ENCODE measurements around the gene METAP1D.

Gene METAP1D

DNA sequence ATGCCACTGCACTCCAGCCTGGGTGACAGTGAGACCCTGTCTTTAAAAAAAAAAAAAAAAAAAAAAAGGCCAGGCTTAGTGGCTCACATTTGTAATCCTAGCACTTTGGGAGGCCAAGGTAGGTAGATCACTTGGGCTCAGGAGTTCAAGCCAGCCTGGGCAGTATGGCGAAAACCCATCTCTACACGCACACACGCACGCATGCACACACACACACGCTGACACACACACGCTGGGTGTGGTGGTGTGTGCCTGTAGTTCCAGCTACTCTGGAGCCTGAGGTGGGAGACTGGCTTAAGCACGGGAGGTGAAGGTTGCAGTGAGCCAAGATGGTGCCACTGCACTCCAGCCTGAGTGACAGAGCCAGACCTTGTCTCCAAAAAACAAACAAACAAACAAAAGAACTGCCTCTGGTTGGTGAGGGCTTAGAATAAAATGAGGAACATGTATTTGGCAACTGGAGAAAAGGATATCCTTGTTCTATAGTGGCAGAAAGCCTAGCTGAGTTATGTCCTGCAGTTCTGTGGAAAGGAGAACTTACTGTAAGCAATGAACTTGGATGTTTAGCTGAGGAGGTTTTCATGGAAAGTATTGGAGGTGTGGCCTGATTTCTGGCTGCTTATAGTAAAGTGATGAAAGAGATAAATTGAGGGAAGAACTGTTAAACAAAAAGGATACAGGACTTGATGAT is 43.5 kb upstream of the METAP1D start:
- peak overlapping the region; percentile 84 for H3K27ac ChIP-seq (replicated peaks)
- no peaks in the 10 kb centered on the region for H3K27me3 ChIP-seq (ENCODE audit: insufficient read depth, poor library complexity, severe bottlenecking)
- peak; percentile 33 to 81 for DNase-seq (ENCODE audit: low read depth in 1 of 2, low spot score in 1 of 2)
- H3K4me3 ChIP-seq (replicated peaks; ENCODE audit: insufficient read depth, low read length) = no peak overlapping the region
- TF ChIP-seq SPI1 (IDR thresholded peaks at IDR 0.05; ENCODE audit: borderline replicate concordance, low read depth) (peak; percentile 59; the same call in 1 of the 2 replicates), GABPA (IDR thresholded peaks at IDR 0.05; ENCODE audit: low read depth) (no peak), POLR2AphosphoS5 (IDR thresholded peaks at IDR 0.05; ENCODE audit: low read depth) (peak; percentile 38)
- TF ChIP-seq, protein P1, sequence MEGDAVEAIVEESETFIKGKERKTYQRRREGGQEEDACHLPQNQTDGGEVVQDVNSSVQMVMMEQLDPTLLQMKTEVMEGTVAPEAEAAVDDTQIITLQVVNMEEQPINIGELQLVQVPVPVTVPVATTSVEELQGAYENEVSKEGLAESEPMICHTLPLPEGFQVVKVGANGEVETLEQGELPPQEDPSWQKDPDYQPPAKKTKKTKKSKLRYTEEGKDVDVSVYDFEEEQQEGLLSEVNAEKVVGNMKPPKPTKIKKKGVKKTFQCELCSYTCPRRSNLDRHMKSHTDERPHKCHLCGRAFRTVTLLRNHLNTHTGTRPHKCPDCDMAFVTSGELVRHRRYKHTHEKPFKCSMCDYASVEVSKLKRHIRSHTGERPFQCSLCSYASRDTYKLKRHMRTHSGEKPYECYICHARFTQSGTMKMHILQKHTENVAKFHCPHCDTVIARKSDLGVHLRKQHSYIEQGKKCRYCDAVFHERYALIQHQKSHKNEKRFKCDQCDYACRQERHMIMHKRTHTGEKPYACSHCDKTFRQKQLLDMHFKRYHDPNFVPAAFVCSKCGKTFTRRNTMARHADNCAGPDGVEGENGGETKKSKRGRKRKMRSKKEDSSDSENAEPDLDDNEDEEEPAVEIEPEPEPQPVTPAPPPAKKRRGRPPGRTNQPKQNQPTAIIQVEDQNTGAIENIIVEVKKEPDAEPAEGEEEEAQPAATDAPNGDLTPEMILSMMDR (IDR thresholded peaks at IDR 0.05; ENCODE audit: insufficient read depth, low read length) = no peak
- TF ChIP-seq, protein P2, sequence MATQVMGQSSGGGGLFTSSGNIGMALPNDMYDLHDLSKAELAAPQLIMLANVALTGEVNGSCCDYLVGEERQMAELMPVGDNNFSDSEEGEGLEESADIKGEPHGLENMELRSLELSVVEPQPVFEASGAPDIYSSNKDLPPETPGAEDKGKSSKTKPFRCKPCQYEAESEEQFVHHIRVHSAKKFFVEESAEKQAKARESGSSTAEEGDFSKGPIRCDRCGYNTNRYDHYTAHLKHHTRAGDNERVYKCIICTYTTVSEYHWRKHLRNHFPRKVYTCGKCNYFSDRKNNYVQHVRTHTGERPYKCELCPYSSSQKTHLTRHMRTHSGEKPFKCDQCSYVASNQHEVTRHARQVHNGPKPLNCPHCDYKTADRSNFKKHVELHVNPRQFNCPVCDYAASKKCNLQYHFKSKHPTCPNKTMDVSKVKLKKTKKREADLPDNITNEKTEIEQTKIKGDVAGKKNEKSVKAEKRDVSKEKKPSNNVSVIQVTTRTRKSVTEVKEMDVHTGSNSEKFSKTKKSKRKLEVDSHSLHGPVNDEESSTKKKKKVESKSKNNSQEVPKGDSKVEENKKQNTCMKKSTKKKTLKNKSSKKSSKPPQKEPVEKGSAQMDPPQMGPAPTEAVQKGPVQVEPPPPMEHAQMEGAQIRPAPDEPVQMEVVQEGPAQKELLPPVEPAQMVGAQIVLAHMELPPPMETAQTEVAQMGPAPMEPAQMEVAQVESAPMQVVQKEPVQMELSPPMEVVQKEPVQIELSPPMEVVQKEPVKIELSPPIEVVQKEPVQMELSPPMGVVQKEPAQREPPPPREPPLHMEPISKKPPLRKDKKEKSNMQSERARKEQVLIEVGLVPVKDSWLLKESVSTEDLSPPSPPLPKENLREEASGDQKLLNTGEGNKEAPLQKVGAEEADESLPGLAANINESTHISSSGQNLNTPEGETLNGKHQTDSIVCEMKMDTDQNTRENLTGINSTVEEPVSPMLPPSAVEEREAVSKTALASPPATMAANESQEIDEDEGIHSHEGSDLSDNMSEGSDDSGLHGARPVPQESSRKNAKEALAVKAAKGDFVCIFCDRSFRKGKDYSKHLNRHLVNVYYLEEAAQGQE (IDR thresholded peaks at IDR 0.05; ENCODE audit: insufficient replicate concordance, low read depth) = no peak

DNA sequence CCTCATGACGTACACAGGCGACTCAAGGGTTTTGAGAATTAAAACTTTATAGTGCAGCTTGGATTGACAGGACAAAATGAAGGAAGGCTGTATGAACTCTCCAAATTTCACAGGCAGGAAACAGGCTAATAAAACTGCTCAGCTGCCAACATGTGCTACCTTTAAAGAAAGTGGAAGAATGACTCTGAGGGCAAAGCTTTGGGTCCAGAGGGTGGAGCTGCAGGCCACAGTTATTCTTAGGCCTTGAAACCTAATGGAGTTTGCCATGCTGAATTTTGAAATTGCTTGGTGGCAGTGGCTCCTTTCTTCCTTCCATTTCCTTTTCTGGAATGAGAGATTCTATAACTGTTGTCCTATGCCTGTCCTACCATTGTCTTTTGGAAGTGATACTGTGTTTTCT is 42.7 kb upstream of the METAP1D start:
- DNase-seq (ENCODE audit: low read depth in 1 of 2, low spot score in 1 of 2) = peak in 1 of 2 experiments; percentile 58
- H3K27me3 ChIP-seq (ENCODE audit: insufficient read depth, poor library complexity, severe bottlenecking) = no peaks in the 10 kb centered on the region
- peak overlapping the region; percentile 84 for H3K27ac ChIP-seq (replicated peaks)
- TF ChIP-seq GABPA (IDR thresholded peaks at IDR 0.05; ENCODE audit: low read depth) (no peak), SPI1 (IDR thresholded peaks at IDR 0.05; ENCODE audit: borderline replicate concordance, low read depth) (no peak)
- no peak overlapping the region for H3K4me3 ChIP-seq (replicated peaks; ENCODE audit: insufficient read depth, low read length)

DNA sequence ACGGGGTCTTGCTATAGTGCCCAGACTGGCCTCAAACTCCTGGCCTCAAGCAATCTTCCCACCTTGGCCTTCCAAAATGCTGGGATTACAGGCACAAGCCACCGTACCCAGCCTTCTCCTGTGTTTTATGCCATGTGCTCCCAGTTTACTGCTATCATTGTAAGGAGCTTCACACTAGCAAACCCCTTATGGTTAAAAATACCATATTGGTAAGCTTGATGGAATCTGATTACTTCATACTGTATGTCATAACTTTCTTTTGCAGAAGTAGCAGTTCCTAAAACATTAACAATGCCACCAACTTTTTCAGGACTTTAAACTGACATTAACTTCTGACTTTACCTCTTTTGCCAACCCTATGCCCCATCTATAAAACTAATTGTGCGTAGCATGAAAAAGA is 41.3 kb upstream of the METAP1D start:
- peak; percentile 88 for TF ChIP-seq SPI1 (IDR thresholded peaks at IDR 0.05; ENCODE audit: borderline replicate concordance, low read depth)
- TF ChIP-seq, protein P2 (IDR thresholded peaks at IDR 0.05; ENCODE audit: insufficient replicate concordance, low read depth) = no peak
- peak; percentile 46; the same call in 1 of the 2 replicates for TF ChIP-seq POLR2AphosphoS5 (IDR thresholded peaks at IDR 0.05; ENCODE audit: low read depth)
- H3K27me3 ChIP-seq (ENCODE audit: insufficient read depth, poor library complexity, severe bottlenecking) = no peaks in the 10 kb centered on the region
- no peak overlapping the region for H3K4me3 ChIP-seq (replicated peaks; ENCODE audit: insufficient read depth, low read length)
- DNase-seq (ENCODE audit: low read depth in 1 of 2, low spot score in 1 of 2) = peak; percentile 40 to 66
- peak overlapping the region; percentile 84 for H3K27ac ChIP-seq (replicated peaks)

DNA sequence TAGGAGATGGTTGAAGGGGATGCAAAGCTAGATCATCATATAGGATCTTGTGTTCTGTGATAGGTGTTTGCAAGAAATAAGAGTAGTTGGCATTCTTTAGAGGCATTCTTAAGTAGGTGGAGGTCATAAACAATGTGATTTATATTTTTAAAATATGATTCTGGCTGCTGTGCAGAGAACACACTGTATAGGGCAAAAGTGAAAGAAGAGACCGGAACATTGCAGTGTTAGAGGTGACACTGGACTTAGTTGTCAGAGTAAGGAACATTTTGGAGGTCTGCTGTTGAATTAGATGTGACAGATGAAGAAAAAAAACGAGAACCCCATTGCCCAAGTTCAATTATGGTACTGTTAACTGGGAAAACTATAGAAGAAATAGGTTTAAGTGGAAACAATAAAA is 39.8 kb upstream of the METAP1D start:
- no peaks in the 10 kb centered on the region for H3K27me3 ChIP-seq (ENCODE audit: insufficient read depth, poor library complexity, severe bottlenecking)
- TF ChIP-seq, protein P1 (IDR thresholded peaks at IDR 0.05; ENCODE audit: insufficient read depth, low read length) = no peak
- TF ChIP-seq, protein P2 (IDR thresholded peaks at IDR 0.05; ENCODE audit: insufficient replicate concordance, low read depth) = no peak
- TF ChIP-seq POLR2AphosphoS5 (IDR thresholded peaks at IDR 0.05; ENCODE audit: low read depth) = no peak
- no peak for TF ChIP-seq SPI1 (IDR thresholded peaks at IDR 0.05; ENCODE audit: borderline replicate concordance, low read depth)
- TF ChIP-seq GABPA (IDR thresholded peaks at IDR 0.05; ENCODE audit: low read depth) = no peak
- no peak for DNase-seq (ENCODE audit: low read depth in 1 of 2, low spot score in 1 of 2)
- no peak overlapping the region for H3K4me3 ChIP-seq (replicated peaks; ENCODE audit: insufficient read depth, low read length)
- H3K27ac ChIP-seq (replicated peaks) = peak overlapping the region; percentile 84

Measured in HL-60 (cell line).